Measurements from ENCODE around the gene TM4SF4.

Gene TM4SF4

DNA sequence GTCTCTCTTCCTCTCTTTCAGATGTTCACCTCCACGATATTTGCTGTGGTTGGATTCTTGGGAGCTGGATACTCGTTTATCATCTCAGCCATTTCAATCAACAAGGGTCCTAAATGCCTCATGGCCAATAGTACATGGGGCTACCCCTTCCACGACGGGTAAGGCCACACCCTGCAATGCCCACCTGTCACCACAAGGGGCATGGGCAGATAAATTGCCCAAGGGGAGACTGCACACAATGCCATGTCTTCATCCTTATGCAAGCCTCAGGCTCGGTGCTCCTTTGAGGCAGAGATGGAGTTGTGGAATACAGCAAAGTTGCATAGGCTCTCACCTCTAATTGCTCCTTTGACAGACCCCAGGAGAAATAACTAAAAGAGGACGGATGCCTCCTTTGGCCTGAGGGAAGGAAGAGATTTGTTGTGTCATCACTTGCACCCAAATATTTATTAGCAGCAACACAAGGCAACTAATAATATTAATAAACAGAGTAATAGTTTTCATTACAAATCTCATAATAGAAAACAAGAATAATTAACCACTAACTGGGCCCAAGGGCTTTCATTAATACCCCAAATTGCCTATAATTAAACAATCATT, 13.2 kb downstream of the TM4SF4 start:
- DNase-seq (ENCODE audit: low read depth, low spot score) = no peak
- in situ Hi-C loops (cut with HindIII; ENCODE audit: low sequenced_read_pairs) = no loop called here
- H3K4me3 ChIP-seq (ENCODE audit: low read depth, low read length) = no peak overlapping the region
- TF ChIP-seq, protein P1, sequence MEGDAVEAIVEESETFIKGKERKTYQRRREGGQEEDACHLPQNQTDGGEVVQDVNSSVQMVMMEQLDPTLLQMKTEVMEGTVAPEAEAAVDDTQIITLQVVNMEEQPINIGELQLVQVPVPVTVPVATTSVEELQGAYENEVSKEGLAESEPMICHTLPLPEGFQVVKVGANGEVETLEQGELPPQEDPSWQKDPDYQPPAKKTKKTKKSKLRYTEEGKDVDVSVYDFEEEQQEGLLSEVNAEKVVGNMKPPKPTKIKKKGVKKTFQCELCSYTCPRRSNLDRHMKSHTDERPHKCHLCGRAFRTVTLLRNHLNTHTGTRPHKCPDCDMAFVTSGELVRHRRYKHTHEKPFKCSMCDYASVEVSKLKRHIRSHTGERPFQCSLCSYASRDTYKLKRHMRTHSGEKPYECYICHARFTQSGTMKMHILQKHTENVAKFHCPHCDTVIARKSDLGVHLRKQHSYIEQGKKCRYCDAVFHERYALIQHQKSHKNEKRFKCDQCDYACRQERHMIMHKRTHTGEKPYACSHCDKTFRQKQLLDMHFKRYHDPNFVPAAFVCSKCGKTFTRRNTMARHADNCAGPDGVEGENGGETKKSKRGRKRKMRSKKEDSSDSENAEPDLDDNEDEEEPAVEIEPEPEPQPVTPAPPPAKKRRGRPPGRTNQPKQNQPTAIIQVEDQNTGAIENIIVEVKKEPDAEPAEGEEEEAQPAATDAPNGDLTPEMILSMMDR (IDR thresholded peaks at IDR 0.05; ENCODE audit: low read depth, low read length) = peak; percentile 57

DNA sequence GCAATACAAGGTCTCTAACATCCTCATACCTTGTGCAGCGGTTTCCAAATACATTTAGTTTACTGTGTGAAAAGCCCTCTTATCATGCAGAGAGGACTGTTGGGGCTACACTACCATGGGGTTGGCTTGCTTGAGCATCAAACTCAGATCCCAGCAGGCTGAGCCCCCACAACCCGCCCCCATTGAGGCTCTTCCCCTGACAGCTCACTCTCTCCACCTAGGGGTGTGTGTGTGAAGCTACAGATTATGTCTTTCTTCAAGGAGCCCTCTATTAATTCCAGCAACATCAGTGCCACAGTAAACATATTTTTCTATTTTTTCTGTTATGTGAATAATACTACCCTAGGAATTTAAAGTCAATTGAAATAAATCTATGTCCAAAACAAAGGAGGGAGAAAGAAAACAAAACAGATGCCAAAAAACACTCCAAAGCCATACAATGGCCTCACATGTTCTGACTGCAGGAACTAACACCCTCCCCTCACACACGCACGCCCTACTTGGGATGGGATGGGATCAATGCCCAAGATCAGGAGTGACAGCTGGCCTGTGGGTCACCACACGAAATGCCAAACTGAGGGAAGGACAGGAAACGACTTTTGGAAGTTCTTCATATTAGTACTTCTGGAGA, 14.7 kb downstream of the TM4SF4 start:
- in situ Hi-C loops (cut with HindIII; ENCODE audit: low sequenced_read_pairs) = no loop called here
- H3K4me3 ChIP-seq (ENCODE audit: low read depth, low read length) = no peak overlapping the region
- DNase-seq (ENCODE audit: low read depth, low spot score) = no peak
- TF ChIP-seq, protein P1 (IDR thresholded peaks at IDR 0.05; ENCODE audit: low read depth, low read length) = peak; percentile 78

DNA sequence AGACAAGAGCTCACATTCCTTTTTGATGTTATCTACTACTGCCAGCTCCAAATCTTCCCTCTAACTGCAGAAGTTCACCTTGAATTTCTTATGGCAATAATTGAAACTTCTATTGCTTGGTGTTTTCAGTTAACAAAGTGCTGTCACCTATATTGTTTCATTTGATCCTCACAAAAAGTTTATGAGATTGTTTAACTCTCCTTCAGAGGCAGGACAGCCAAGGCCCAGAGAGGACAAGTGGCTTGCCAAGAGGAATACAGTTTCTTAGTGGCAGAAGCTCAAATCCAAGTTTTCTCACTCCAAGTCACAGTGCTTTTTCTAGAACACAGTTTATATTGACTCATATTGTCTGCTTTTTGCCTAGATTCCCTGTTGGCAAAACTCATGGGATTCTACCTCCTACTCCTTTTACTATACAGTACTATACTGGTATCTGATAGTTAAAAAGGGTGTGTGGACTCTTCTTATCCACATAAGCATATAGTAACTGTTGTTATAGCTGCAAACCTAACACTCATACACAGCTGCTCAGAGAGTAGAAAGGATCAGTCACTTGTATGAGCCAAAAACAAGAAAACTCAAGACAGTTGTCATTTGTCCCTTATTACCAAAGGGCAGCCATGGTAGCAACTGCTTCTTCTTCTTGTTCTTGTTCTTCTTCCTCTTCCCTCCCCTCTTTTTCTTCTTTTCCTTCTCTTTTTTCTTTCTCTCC, 15.9 kb downstream of the TM4SF4 start:
- in situ Hi-C loops (cut with HindIII; ENCODE audit: low sequenced_read_pairs) = no loop called here
- TF ChIP-seq, protein P1 (IDR thresholded peaks at IDR 0.05; ENCODE audit: low read depth, low read length) = no peak
- no peak for DNase-seq (ENCODE audit: low read depth, low spot score)
- no peak overlapping the region for H3K4me3 ChIP-seq (ENCODE audit: low read depth, low read length)

DNA sequence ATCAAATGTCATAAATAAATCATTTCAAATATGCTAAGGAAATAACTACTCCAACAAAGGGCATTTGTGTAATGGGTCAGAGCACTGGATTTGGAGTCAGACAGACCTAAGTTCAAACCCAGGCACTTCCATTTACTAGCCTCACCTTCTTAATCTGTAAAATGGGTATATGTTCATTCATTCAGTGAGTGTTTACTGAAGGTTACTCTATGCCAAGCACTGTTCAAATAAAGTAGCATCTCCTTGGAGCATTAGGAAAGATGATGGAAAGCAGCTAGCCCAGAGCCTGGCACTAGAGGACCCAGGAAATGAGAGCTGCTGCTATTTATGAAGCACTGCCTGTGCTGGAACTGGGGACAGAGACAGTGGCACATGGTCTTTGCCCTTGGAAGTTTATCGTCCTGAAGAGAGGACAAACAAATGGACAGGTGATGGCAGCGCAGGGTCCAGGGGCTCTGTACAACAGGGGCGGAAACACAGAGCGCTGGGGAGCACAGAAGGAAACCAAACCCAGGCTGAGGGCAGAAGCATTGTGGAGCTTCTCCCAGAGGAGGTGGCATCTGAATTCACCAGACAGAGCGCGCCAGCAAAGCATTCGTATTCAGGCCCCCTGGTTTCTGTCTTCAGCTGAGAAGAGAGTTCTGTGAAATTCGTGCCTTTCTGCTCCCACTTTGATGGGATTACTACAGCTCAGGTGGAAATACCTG, 19.0 kb downstream of the TM4SF4 start:
- no peak for DNase-seq (ENCODE audit: low read depth, low spot score)
- no peak overlapping the region for H3K4me3 ChIP-seq (ENCODE audit: low read depth, low read length)
- in situ Hi-C loops (cut with HindIII; ENCODE audit: low sequenced_read_pairs) = no loop called here
- TF ChIP-seq, protein P1 (IDR thresholded peaks at IDR 0.05; ENCODE audit: low read depth, low read length) = no peak

DNA sequence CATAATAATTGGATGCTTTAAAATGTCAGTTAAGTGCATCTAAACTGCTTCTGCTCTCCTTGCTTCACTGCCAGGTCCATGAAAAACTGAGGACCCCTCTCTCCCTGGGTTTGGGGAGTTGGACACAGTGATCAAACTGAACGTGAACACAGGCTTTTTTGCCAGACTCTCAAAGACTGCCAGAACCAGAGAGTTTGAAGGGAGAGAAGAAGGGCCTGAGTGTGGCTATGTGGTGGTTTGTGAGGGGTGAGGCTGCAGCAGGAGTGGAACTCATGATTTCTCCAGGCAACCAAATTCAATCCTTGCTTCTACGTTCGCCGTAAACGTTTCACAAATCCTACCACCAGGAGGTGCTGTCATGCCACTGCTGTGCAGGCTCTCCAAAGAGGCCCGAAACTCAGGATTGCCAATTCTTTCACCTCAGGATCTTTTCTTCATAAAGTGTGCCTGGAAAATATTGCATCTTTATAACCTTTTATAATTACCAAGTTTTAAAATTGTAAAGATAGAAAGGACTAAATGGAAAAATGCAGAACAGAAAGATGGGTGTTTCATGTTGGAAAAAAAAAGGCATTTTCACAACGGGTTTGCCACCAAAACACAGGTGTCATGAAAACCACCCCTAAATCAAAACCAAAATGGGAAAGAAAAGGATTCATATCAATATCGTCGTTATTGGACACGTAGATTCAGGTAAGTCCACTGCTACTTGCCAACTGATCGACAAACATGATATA, 19.7 kb downstream of the TM4SF4 start:
- TF ChIP-seq, protein P1 (IDR thresholded peaks at IDR 0.05; ENCODE audit: low read depth, low read length) = peak; percentile 85
- H3K4me3 ChIP-seq (ENCODE audit: low read depth, low read length) = no peak overlapping the region
- in situ Hi-C loops (cut with HindIII; ENCODE audit: low sequenced_read_pairs) = no loop called here
- DNase-seq (ENCODE audit: low read depth, low spot score) = peak; percentile 75
